Measurements from ENCODE around the gene USP11.

GRCh38 chrX:47185241-47185640 is 47.6 kb upstream of the USP11 start:
- TF ChIP-seq POLR2AphosphoS5 (IDR thresholded peaks at IDR 0.05; ENCODE audit: insufficient read depth in 1 of 2, low read depth in 1 of 2) (no peak), POLR2A (IDR thresholded peaks at IDR 0.05) (no peak)
